B cell (primary cell): Measurements from ENCODE around the gene UBA7. TPM values are rescaled to one million over a fixed set of nuclear protein-coding genes. Genes with fewer than 3 reads are reported as not detected.
"Not testable (repeated sequence)": the region's sequence is repeated elsewhere in the genome, so short reads cannot be mapped to it uniquely, and the experiment has no call there.

ENCODE experiments used
- ATAC-seq: fragments of 200-7000 bp; cut with Tn5 transposase; one replicate; pipeline ENCODE4 v1.10.0; 2021; ENCODE audit warnings: low read depth, mild to moderate bottlenecking, moderate number of reproducible peaks, moderate library complexity
- CTCF ChIA-PET: fragments of 350-600 bp; sonication (Branson Sonifier 250); formaldehyde crosslinking; loops from one replicate; lab custom pipeline; 2021; ENCODE audit warnings: antibody characterized with exemption, inconsistent platforms; lab: Charles Lee
- POLR2A ChIA-PET: fragments of 350-600 bp; sonication (Branson Sonifier 250); formaldehyde crosslinking; loops from one replicate; lab custom pipeline; 2021; ENCODE audit warnings: antibody characterized with exemption; lab: Charles Lee
- DNase-seq: peaks from one replicate; pipeline ENCODE4 v3.0.0; 2013
- H2AFZ ChIP-seq: 2 replicates; pipeline ENCODE4 v1.6.1; 2012; ENCODE audit warnings: mild to moderate bottlenecking, low read depth, low read length; ENCODE audit not compliant: insufficient read depth, poor library complexity, severe bottlenecking
- H3K27ac ChIP-seq, 2 donors: 1 replicate in 1 of 2; 2 replicates in 1 of 2; pipeline ENCODE4 v1.5.1; 2012 to 2013; ENCODE audit warnings: low read length in 2 of 2, mild to moderate bottlenecking in 2 of 2, moderate library complexity in 1 of 2
- H3K27me3 ChIP-seq, 4 experiments: fragments of 200-600 bp in 1 of 4; sonication (generic) in 1 of 4; replicated peaks in 1 of 4; 1 replicate in 2 of 4; 2 replicates in 2 of 4; pipeline versions ENCODE4 v1.6.1 to v1.7.0; 2013 to 2016; ENCODE audit warnings: low read length in 3 of 4, mild to moderate bottlenecking in 2 of 4, mixed read lengths in 1 of 4, moderate library complexity in 1 of 4; ENCODE audit not compliant: insufficient read depth in 4 of 4, control insufficient read depth in 3 of 4; ENCODE audit errors: control extremely low read depth in 1 of 4
- H3K36me3 ChIP-seq, 2 experiments: replicated peaks in 1 of 2; 1 replicate in 1 of 2; 2 replicates in 1 of 2; pipeline versions ENCODE4 v1.6.1 to v1.7.1; 2013; ENCODE audit warnings: low read length in 1 of 2; ENCODE audit not compliant: insufficient read depth in 2 of 2, control insufficient read depth in 1 of 2; ENCODE audit errors: control extremely low read depth in 1 of 2, extremely low read depth in 1 of 2
- H3K4me1 ChIP-seq, 2 donors: fragments of 200-600 bp in 1 of 2; sonication (generic) in 1 of 2; 1 replicate in 1 of 2; 2 replicates in 1 of 2; pipeline versions ENCODE4 v1.5.1 to v1.6.1; 2013 to 2017; ENCODE audit warnings: low read length in 2 of 2; ENCODE audit not compliant: control insufficient read depth in 2 of 2, insufficient read depth in 2 of 2
- H3K4me2 ChIP-seq: replicated peaks from 2 replicates; pipeline ENCODE3; 2012; ENCODE audit warnings: mild to moderate bottlenecking, low read depth, low read length; ENCODE audit not compliant: poor library complexity, severe bottlenecking
- H3K4me3 ChIP-seq, 5 experiments: fragments of 200-600 bp in 1 of 5; sonication (generic) in 1 of 5; 1 replicate in 3 of 5; 2 replicates in 2 of 5; pipeline versions ENCODE4 v1.5.1 to v1.7.0; 2011 to 2016; ENCODE audit warnings: low read length in 4 of 5, mild to moderate bottlenecking in 4 of 5, low read depth in 2 of 5, control low read depth in 1 of 5, moderate library complexity in 1 of 5; ENCODE audit not compliant: insufficient read depth in 1 of 5; ENCODE audit errors: control extremely low read depth in 1 of 5, extremely low read depth in 1 of 5
- H3K79me2 ChIP-seq: fragments of 200-600 bp; sonication (generic); one replicate; pipeline ENCODE4 v1.6.0; 2016; ENCODE audit warnings: low read length; ENCODE audit not compliant: control insufficient read depth, insufficient read depth
- H3K9ac ChIP-seq: fragments of 200-600 bp; sonication (generic); 2 replicates; pipeline ENCODE4 v1.6.1; 2017; ENCODE audit warnings: mild to moderate bottlenecking, low read length, moderate library complexity
- H3K9me3 ChIP-seq, 3 donors: one replicate each; pipeline versions ENCODE4 v1.6.1 to v1.7.1; 2013; ENCODE audit warnings: low read length in 2 of 3; ENCODE audit not compliant: control insufficient read depth in 2 of 3, insufficient read depth in 1 of 3; ENCODE audit errors: control extremely low read depth in 1 of 3
- H4K20me1 ChIP-seq: 2 replicates; pipeline ENCODE4 v1.6.0; 2012; ENCODE audit warnings: mild to moderate bottlenecking, low read length; ENCODE audit not compliant: insufficient read depth, control insufficient read depth, poor library complexity, severe bottlenecking
- H3K27ac Mint-ChIP-seq: one replicate; pipeline ENCODE4 v1.8.0; 2021; ENCODE audit warnings: mixed read lengths
- H3K27me3 Mint-ChIP-seq: one replicate; pipeline ENCODE4 v1.8.0; 2021; ENCODE audit warnings: mixed read lengths
- H3K4me1 Mint-ChIP-seq: one replicate; pipeline ENCODE4 v1.8.0; 2021; ENCODE audit warnings: mixed read lengths
- H3K4me3 Mint-ChIP-seq: one replicate; pipeline ENCODE4 v1.8.0; 2021; ENCODE audit warnings: mixed read lengths
- H3K9me3 Mint-ChIP-seq: one replicate; pipeline ENCODE4 v1.8.0; 2022; ENCODE audit warnings: mixed read lengths; ENCODE audit not compliant: insufficient read depth
- EZH2 ChIP-seq: IDR thresholded peaks from 2 replicates; pipeline ENCODE4 v1.6.1; 2012; ENCODE audit warnings: borderline replicate concordance, low read depth, mild to moderate bottlenecking, moderate library complexity, low read length; ENCODE audit not compliant: insufficient read depth, poor library complexity, severe bottlenecking
- WGBS: methylation state at CpG from one replicate; pipeline ENCODE4 v1.1.5; 2013; ENCODE audit warnings: missing lambda C conversion rate; ENCODE audit not compliant: insufficient coverage; 5-methylcytosine and 5-hydroxymethylcytosine counted together
- intact Hi-C: fragments of 100-400 bp; cut with micrococcal nuclease; formaldehyde crosslinking; loops from one replicate; pipeline ENCODE4 v1.10.0; 2022
- polyA plus RNA-seq: library from polyadenylated mRNA; depleted of rRNA; stranded (reverse); fragments of >200 nt; gene quantifications from 2 replicates; pipeline ENCODE4 v1.2.3, GENCODE V29; 2012
- total RNA-seq, 2 donors: library from RNA; stranded (reverse); fragments of 120-200 nt in 1 of 2; gene quantifications; 1 replicate in 1 of 2; 2 replicates in 1 of 2; pipeline versions ENCODE4 v1.2.3 to v1.2.4, GENCODE V29; 2013 to 2022
- TF ChIP-seq, protein P1 (sequence below): fragments of 200-600 bp; IDR thresholded peaks from one replicate; pipeline ENCODE4 v1.8.0; 2022; ENCODE audit warnings: antibody characterized with exemption, mild to moderate bottlenecking

The UBA7 gene
- total and polyA plus RNA-seq, 2 donors (not counting 1 experiment from before 2014, with no cell fraction given), result 418 to 943 TPM

- no peaks in the 10 kb centered on the region for H3K4me1 Mint-ChIP-seq
- H3K9ac ChIP-seq, result no peak overlapping the region
Observed at GRCh38 chr3:49831341-49831740, 17.6 kb upstream of the UBA7 start.

GRCh38 chr3:49826016-49826415, 12.3 kb upstream of the UBA7 start:
- no peaks in the 10 kb centered on the region for H3K27me3 ChIP-seq
- H4K20me1 ChIP-seq, result no peaks in the 10 kb centered on the region
- Mint-ChIP-seq H3K4me1 (no peaks in the 10 kb centered on the region), H3K27ac (no peak overlapping the region), H3K4me3 (no peak overlapping the region), H3K9me3 (no peaks in the 10 kb centered on the region), H3K27me3 (no peaks in the 10 kb centered on the region)
- no peak overlapping the region for H3K4me2 ChIP-seq
- H3K9ac ChIP-seq, result no peak overlapping the region
- H3K36me3 ChIP-seq, result peaks cover 0 to 6% of the 10 kb centered on the region in 2 experiments
- TF ChIP-seq EZH2, result no peak
- TF ChIP-seq, protein P1, sequence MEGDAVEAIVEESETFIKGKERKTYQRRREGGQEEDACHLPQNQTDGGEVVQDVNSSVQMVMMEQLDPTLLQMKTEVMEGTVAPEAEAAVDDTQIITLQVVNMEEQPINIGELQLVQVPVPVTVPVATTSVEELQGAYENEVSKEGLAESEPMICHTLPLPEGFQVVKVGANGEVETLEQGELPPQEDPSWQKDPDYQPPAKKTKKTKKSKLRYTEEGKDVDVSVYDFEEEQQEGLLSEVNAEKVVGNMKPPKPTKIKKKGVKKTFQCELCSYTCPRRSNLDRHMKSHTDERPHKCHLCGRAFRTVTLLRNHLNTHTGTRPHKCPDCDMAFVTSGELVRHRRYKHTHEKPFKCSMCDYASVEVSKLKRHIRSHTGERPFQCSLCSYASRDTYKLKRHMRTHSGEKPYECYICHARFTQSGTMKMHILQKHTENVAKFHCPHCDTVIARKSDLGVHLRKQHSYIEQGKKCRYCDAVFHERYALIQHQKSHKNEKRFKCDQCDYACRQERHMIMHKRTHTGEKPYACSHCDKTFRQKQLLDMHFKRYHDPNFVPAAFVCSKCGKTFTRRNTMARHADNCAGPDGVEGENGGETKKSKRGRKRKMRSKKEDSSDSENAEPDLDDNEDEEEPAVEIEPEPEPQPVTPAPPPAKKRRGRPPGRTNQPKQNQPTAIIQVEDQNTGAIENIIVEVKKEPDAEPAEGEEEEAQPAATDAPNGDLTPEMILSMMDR, result no peak
- no peak for DNase-seq
- ChIA-PET CTCF (interaction anchor here (1.0 kb wide), 1 partner anchor 13 kb away, joined by 3 read pairs; no protein-coding TSS in a partner anchor), POLR2A (no interaction called here)
- H3K79me2 ChIP-seq, result no peaks in the 10 kb centered on the region
- H2AFZ ChIP-seq, result no peak overlapping the region
- WGBS, result 100% methylated on average over 4 of the region's 6 CpGs
- intact Hi-C loops, result no loop called here
- H3K4me1 ChIP-seq, result no peaks in the 10 kb centered on the region
- H3K4me3 ChIP-seq, result no peak overlapping the region
- no peak overlapping the region for H3K27ac ChIP-seq
- ATAC-seq, result no peak
- H3K9me3 ChIP-seq, result no peaks in the 10 kb centered on the region

More at GRCh38 chr3:49831341-49831740, 17.6 kb upstream of the UBA7 start:
- no peaks in the 10 kb centered on the region for H3K79me2 ChIP-seq
- H3K9me3 ChIP-seq, result no peaks in the 10 kb centered on the region
- no peak overlapping the region for H3K27ac Mint-ChIP-seq
- ATAC-seq, result no peak
- ChIA-PET CTCF (interaction anchor here (0.9 to 17.8 kb wide), 4 partner anchors 8 to 27 kb away, joined by 3 to 547 read pairs (median 16); partner anchors contain the start of genes CDHR4, INKA1 and UBA7), POLR2A (no interaction called here)
- no peak for TF ChIP-seq EZH2
- TF ChIP-seq, protein P1, result no peak
- no peak overlapping the region for H3K4me3 ChIP-seq
- no peak overlapping the region for H3K4me2 ChIP-seq
- H3K4me1 ChIP-seq, result no peaks in the 10 kb centered on the region
- no peak for DNase-seq
- no peak overlapping the region for H3K4me3 Mint-ChIP-seq
- WGBS, result no CpG with 5 or more reads among the region's 3 CpGs
- no peaks in the 10 kb centered on the region for H4K20me1 ChIP-seq
- intact Hi-C loops, result loop anchor here (10.0 kb wide), 1 partner anchor 47 kb away; the partner anchor contains the start of gene IP6K1
- H3K27me3 ChIP-seq, result no peaks in the 10 kb centered on the region
- no peaks in the 10 kb centered on the region for H3K27me3 Mint-ChIP-seq
- peaks cover 0 to 6% of the 10 kb centered on the region in 2 experiments for H3K36me3 ChIP-seq
- no peak overlapping the region for H3K27ac ChIP-seq
- H3K9me3 Mint-ChIP-seq, result no peaks in the 10 kb centered on the region
- no peak overlapping the region for H2AFZ ChIP-seq

- H4K20me1 ChIP-seq, H3K4me2 ChIP-seq, H3K36me3 ChIP-seq, H3K4me3 ChIP-seq, H3K4me1 ChIP-seq, H3K79me2 ChIP-seq, ATAC-seq, H3K9ac ChIP-seq, POLR2A ChIA-PET, H2AFZ ChIP-seq, DNase-seq, intact Hi-C loops, H3K9me3 Mint-ChIP-seq, H3K4me3 Mint-ChIP-seq, H3K9me3 ChIP-seq, H3K27me3 Mint-ChIP-seq, H3K27ac ChIP-seq, H3K27ac Mint-ChIP-seq, H3K27me3 ChIP-seq, H3K4me1 Mint-ChIP-seq: not testable (repeated sequence)
- CTCF ChIA-PET, result interaction anchor here (0.9 kb wide), 1 partner anchor 20 kb away, joined by 3 read pairs; the partner anchor contains the start of gene INKA1
- WGBS, result 100% methylated on average over 1 of the region's 3 CpGs
Observed at GRCh38 chr3:49823131-49823530, 9.4 kb upstream of the UBA7 start.
